PC-3 (cell line): ENCODE measurements around the gene PRR5. TPM values are rescaled to one million over a fixed set of nuclear protein-coding genes. Genes with fewer than 3 reads are reported as not detected.
A peak's percentile ranks its signal among the peaks of the same experiment; 100 is the strongest.

Source experiments
- ATAC-seq: fragments of 200-7000 bp; cut with Tn5 transposase; 2 replicates; pipeline ENCODE4 v1.9.1; 2020; ENCODE audit warnings: mild to moderate bottlenecking, moderate library complexity
- BruUV-seq: library from RNA; stranded (reverse); fragments of 400-500 nt; replicated peaks from 2 replicates; lab custom pipeline; 2021; lab: Mats Ljungman, UMichigan
- CTCF ChIA-PET: fragments of 300-600 bp; sonication (Branson Sonifier 250); formaldehyde crosslinking; loops from one replicate; lab custom pipeline; 2022; ENCODE audit warnings: antibody characterized with exemption; lab: Charles Lee
- POLR2A ChIA-PET: fragments of 300-600 bp; sonication (Branson Sonifier 250); formaldehyde crosslinking; loops from one replicate; lab custom pipeline; 2022; ENCODE audit warnings: antibody characterized with exemption; ENCODE audit not compliant: unreplicated experiment; lab: Charles Lee
- DNase-seq: peaks from one replicate; pipeline ENCODE4 v3.0.0-alpha.2; 2015
- H2AFZ ChIP-seq: fragments of 300-600 bp; sonication (generic); 2 replicates; pipeline ENCODE4 v1.6.0; 2016; ENCODE audit warnings: antibody characterized with exemption, low read length
- H3F3A ChIP-seq: fragments of 300-600 bp; sonication (generic); one replicate; pipeline ENCODE4 v1.6.0; 2017; ENCODE audit warnings: antibody characterized with exemption, low read length, control low read depth, mild to moderate bottlenecking; ENCODE audit not compliant: unreplicated experiment
- H3K27ac ChIP-seq: fragments of 300-600 bp; sonication (generic); 2 replicates; pipeline ENCODE4 v1.5.1; 2016; ENCODE audit warnings: mild to moderate bottlenecking, low read length
- H3K27me3 ChIP-seq: fragments of 300-600 bp; sonication (generic); 2 replicates; pipeline ENCODE4 v1.6.1; 2016; ENCODE audit warnings: low read length, mixed read lengths
- H3K36me3 ChIP-seq: fragments of 300-600 bp; sonication (generic); 2 replicates; pipeline ENCODE4 v1.6.1; 2016; ENCODE audit warnings: low read depth, mixed run types, low read length, mixed read lengths
- H3K4me1 ChIP-seq: fragments of 300-600 bp; sonication (generic); 2 replicates; pipeline ENCODE4 v1.5.1; 2016; ENCODE audit warnings: low read length; ENCODE audit not compliant: insufficient read depth
- H3K4me2 ChIP-seq: fragments of 300-600 bp; sonication (generic); 2 replicates; pipeline ENCODE4 v1.6.0; 2016; ENCODE audit warnings: low read length
- H3K4me3 ChIP-seq: fragments of 300-600 bp; sonication (generic); 2 replicates; pipeline ENCODE4 v1.5.1; 2016; ENCODE audit warnings: mild to moderate bottlenecking, low read length, mixed read lengths
- H3K79me2 ChIP-seq: fragments of 300-600 bp; sonication (generic); 2 replicates; pipeline ENCODE4 v1.6.1; 2017; ENCODE audit warnings: low read length, mixed read lengths
- H3K9ac ChIP-seq: fragments of 300-600 bp; sonication (generic); 2 replicates; pipeline ENCODE4 v1.6.0; 2016; ENCODE audit warnings: mild to moderate bottlenecking, low read length
- H3K9me2 ChIP-seq: fragments of 300-600 bp; sonication (generic); replicated peaks from 2 replicates; pipeline ENCODE4 v1.6.1; 2016; ENCODE audit warnings: mixed run types, low read length, mixed read lengths
- H3K9me3 ChIP-seq: fragments of 300-600 bp; sonication (generic); 2 replicates; pipeline ENCODE4 v1.6.1; 2016; ENCODE audit warnings: low read length, mixed read lengths
- H4K20me1 ChIP-seq: fragments of 300-600 bp; sonication (generic); 2 replicates; pipeline ENCODE4 v1.6.1; 2016; ENCODE audit warnings: low read length, mixed read lengths
- CTCF ChIP-seq: fragments of 300-600 bp; sonication (generic); conservative IDR thresholded peaks from 2 replicates; pipeline ENCODE4 v1.5.1; 2017; ENCODE audit warnings: antibody characterized with exemption, low read depth, mild to moderate bottlenecking, low read length
- EZH2 ChIP-seq: fragments of 300-600 bp; sonication (generic); IDR thresholded peaks from one replicate; pipeline ENCODE4 v1.6.1; 2017; ENCODE audit warnings: antibody characterized with exemption, mild to moderate bottlenecking, low read length; ENCODE audit not compliant: unreplicated experiment
- EZH2phosphoT487 ChIP-seq: fragments of 300-600 bp; sonication (generic); IDR thresholded peaks from 2 replicates; pipeline ENCODE4 v1.6.1; 2018; ENCODE audit warnings: mild to moderate bottlenecking, antibody characterized with exemption, low read length, borderline replicate concordance
- intact Hi-C: fragments of 100-400 bp; cut with micrococcal nuclease; formaldehyde crosslinking; loops from 2 replicates; pipeline ENCODE4 v1.9.0; 2023
- total RNA-seq: library from RNA; depleted of rRNA; stranded (reverse); fragments of >200 nt; gene quantifications from 2 replicates; pipeline ENCODE4 v1.2.3, GENCODE V29; 2014

Gene PRR5
- total RNA-seq, 1 experiment from 2014 or later = 14.5 TPM

GRCh38 chr22:44700456-44700855 is 1.5 kb upstream of the PRR5 start:
- no TSS peak for BruUV-seq
- H3K9me3 ChIP-seq = no peaks in the 10 kb centered on the region
- DNase-seq = no peak
- intact Hi-C loops = no loop called here
- H4K20me1 ChIP-seq = peaks cover 3% of the 10 kb centered on the region; the same call in 1 of the 2 replicates
- H3K4me1 ChIP-seq = peaks cover 6% of the 10 kb centered on the region; the same call in 1 of the 2 replicates
- no peak for ATAC-seq
- POLR2A ChIA-PET = no interaction called here
- CTCF ChIA-PET = no interaction called here
- H3K4me3 ChIP-seq = no peak overlapping the region
- TF ChIP-seq EZH2 (no peak), CTCF (no peak), EZH2phosphoT487 (no peak)
- H3K36me3 ChIP-seq = no peaks in the 10 kb centered on the region
- H3K4me2 ChIP-seq = no peak overlapping the region
- H3F3A ChIP-seq = no peaks in the 10 kb centered on the region
- no peak overlapping the region for H3K27ac ChIP-seq
- no peak overlapping the region for H2AFZ ChIP-seq
- no peaks in the 10 kb centered on the region for H3K9me2 ChIP-seq
- H3K79me2 ChIP-seq = peaks cover 14% of the 10 kb centered on the region
- H3K9ac ChIP-seq = no peak overlapping the region
- H3K27me3 ChIP-seq = no peaks in the 10 kb centered on the region

GRCh38 chr22:44701187-44701790 is 715 bp upstream of the PRR5 start:
- intact Hi-C loops = no loop called here
- CTCF ChIA-PET = interaction anchor here (0.6 kb wide), 1 partner anchor 145 kb away, joined by 3 read pairs; no protein-coding TSS in a partner anchor

More at GRCh38 chr22:44701187-44701790, 715 bp upstream of the PRR5 start:
- Histone ChIP-seq H3K36me3 (no peaks in the 10 kb centered on the region), H3K27me3 (no peaks in the 10 kb centered on the region), H3K4me2 (no peak overlapping the region), H3K9ac (no peak overlapping the region), H3K4me1 (peaks cover 6% of the 10 kb centered on the region; the same call in 1 of the 2 replicates), H3K27ac (no peak overlapping the region), H3K4me3 (no peak overlapping the region), H4K20me1 (peaks cover 3% of the 10 kb centered on the region; the same call in 1 of the 2 replicates), H3K9me3 (no peaks in the 10 kb centered on the region), H3F3A (no peaks in the 10 kb centered on the region), H2AFZ (peak overlapping the region; percentile 48; the same call in 1 of the 2 replicates), H3K79me2 (peaks cover 14% of the 10 kb centered on the region), H3K9me2 (no peaks in the 10 kb centered on the region)
- DNase-seq (no peak), ATAC-seq (no peak)
- TF ChIP-seq CTCF (no peak), EZH2 (no peak), EZH2phosphoT487 (no peak)
- POLR2A ChIA-PET = interaction anchor here (0.7 kb wide), 1 partner anchor 898 kb away, joined by 4 read pairs; no protein-coding TSS in a partner anchor
- BruUV-seq = no TSS peak
